HG02840 (cell line): ENCODE measurements around the gene CYP46A1.
"Not testable (repeated sequence)": the region's sequence is repeated elsewhere in the genome, so short reads cannot be mapped to it uniquely, and the experiment has no call there.

ENCODE experiments used
- ATAC-seq: cut with Tn5 transposase; IDR thresholded peaks from one replicate; pipeline ENCODE4 v1.9.1; 2021; ENCODE audit warnings: mild to moderate bottlenecking, moderate library complexity, moderate number of reproducible peaks; ENCODE audit not compliant: unreplicated experiment, low FRiP score

Gene CYP46A1

GRCh38 chr14:99754141-99755067 lies 70.3 kb downstream of the CYP46A1 start:
- no peak for ATAC-seq

- ATAC-seq: no peak
Measured at GRCh38 chr14:99755068-99755405, 70.9 kb downstream of the CYP46A1 start.

- ATAC-seq: no peak
Measured at GRCh38 chr14:99755629-99756603, 71.8 kb downstream of the CYP46A1 start.

DNA sequence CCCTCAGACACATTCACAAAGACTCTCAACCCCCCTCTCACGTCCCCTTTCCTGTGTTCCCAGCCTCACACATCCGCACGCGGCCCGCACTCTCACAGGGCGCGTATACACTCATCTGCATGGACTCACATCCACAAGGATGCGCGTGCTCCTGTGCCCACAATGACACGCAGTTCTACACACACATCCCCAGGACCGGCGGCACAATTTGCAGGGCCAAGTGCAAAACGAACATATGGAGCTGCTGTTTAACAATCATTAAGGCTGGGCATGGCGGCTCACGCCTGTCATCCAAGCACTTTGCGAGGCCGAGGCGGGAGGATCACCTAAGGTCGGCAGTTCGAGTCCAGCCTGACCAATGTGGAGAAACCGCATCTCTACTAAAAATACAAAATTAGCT lies 72.7 kb downstream of the CYP46A1 start:
- no peak for ATAC-seq

DNA sequence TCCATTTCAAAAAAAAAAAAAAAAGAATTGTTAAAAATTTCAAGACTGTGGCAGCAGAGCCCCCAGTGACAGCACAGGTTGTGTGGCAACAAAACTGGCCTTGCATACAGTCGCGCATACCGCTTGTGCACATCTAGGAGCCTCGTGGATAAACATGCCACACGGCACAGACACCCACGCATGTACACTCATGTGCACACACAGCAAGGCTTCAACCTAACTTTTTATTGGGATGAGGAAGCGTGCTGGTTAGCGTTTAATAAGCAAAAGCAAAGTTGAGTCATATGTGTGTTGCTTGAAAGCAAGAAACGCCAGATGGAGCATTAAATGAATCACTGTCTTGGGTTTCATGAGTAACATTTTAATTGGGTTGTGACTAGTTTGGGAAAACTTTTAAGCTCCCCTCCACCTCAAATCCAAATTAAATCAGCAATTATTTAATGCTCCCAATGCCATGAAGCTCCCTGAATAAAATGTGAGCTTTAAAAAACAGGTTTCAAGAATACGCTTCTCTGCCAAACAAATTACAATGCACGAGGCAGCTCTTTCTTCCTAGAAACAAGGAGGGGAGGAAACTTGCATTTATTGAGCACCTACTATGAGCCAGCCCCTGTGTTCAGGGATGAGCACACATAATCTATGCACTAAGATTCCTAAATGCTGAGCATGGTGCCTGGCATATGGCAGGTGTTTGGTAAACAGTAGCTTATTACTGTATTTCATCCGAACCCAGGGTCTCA lies 73.4 kb downstream of the CYP46A1 start:
- no peak for ATAC-seq

- ATAC-seq: no peak
Measured at GRCh38 chr14:99758121-99758821, 74.2 kb downstream of the CYP46A1 start.

DNA sequence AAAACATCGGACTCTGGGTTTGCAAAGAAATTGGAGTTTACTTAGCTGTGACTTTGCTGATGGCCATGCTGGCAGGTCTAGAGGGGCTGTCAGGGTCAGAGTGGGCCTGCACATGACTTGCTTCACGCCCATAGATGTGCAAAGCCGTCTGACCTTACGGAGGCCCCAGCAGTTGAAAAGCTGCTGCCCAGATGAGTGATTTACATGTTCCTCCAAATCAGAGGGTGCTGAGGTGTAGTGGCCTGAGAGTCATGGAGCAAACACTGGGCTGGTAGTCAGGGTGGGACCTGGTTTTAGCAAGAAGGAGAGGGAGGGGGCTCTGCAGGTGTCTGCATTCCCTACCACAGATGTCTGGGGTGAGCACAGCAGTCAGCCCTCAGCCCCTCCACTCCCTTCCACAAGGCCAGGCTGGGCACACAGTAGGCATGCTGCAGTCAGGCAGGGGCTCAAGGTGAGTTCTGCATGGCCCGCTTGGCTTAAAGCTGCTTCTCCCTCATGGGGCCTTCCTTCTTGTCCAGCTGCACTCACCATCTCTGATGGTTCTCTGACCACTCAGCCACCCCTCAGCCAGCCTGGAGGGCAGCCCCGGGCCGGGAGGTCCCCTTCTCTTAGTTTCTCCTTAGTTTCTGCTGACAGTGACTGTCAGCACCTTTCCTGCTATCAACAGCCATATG lies 74.9 kb downstream of the CYP46A1 start:
- ATAC-seq: no peak

- ATAC-seq: no peak
Measured at GRCh38 chr14:99759546-99759925, 75.4 kb downstream of the CYP46A1 start.

- no peak for ATAC-seq
Measured at GRCh38 chr14:99760817-99761216, 76.7 kb downstream of the CYP46A1 start.

DNA sequence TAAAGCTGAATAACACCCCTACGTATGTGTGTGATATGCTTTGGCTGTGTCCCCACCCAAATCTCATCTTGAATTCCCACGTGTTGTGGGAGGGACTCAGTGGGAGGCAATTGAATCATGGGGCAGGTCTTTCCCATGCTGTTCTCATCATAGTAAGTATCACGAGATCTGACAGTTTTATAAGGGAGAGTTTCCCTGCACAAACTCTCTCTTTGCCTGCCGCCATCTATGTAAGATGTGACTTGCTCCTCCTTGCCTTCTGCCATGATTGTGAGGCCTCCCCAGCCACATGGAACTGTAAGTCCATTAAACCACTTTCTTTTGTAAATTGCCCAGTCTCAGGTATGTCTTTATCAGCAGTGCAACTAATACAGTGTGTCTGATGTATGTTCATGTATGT lies 78.8 kb downstream of the CYP46A1 start:
- ATAC-seq: not testable (repeated sequence)

DNA sequence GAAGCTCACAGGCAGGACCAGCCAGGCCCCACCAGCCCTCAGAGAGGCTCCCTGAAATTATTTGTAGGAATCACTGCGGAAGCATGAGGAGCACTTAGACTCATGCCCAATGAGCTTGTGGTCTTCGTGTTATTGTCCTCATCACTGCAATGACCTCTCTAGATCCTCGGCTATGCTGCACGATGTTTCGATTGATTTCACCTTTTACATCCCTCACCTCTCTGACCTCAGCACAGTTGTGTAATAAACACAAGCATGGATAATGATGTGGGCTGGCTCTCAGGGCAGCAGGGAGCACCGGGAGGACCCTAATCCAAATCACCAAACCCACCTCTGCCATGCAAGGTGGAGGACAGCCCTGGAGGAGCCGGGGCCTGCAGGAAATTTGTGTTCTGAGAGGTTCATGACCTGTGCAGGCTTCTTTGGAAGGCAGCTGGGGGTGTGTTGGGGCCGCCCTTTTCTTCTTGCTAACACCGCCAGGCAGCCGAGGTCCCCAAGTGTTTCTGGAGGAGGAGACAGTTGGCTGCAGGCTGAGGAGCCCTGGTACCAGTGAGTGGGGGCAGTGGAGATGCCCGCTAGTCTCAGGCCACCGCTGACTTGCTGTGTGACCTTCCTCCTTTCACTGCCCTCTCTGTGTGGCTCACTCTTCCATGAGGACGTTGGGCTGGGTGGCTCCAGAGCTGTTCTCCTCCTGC lies 79.6 kb downstream of the CYP46A1 start:
- ATAC-seq: no peak

DNA sequence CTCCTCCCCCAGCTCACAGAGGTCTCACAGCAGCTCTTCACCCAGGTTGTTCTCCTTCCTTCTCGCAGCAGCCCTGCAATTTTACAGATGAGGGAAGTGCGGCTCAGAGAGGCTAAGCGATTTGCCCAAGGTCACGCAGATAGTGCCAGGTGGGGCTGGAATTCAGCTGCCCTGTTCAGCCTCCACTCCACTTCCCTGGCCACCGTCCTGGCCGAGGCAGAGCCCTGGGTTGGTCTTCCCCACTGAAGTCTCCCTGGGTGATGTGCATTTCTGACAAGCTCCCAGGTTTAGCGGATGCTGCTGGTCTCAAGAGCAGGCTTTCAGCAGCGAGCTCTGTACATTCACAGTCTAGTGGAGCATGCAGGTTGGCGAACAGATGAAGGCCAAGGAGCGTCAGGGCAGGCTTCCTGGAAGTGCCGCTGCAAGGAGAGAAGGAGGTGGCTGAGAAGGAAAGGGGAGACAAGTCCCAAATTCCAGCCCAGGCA lies 80.2 kb downstream of the CYP46A1 start:
- ATAC-seq: no peak

- ATAC-seq: no peak
Measured at GRCh38 chr14:99768381-99768780, 84.3 kb downstream of the CYP46A1 start.

- ATAC-seq: no peak
Measured at GRCh38 chr14:99769123-99769522, 85.0 kb downstream of the CYP46A1 start.

DNA sequence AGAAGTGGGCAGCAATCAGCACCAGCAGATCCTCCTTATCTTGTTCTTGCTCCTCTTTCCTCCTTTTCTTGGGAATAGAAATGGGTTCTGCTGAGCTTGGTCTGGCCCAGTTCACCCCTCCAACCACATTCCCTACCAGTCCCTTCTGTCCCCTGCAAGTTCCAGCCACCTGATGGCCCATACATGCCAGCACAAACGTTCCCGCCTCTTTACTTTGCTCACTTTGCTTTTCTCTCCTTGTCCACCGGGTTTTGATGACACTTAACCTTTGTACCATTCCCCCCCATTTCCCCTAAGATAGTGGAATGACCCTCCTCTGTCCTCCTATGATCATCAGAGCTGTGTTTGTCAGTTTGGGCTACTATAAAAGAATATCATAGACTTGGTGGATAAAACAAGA lies 85.7 kb downstream of the CYP46A1 start:
- ATAC-seq: no peak

GRCh38 chr14:99772371-99773283 lies 88.5 kb downstream of the CYP46A1 start:
- no peak for ATAC-seq
